HL-60 (cell line): ENCODE measurements around the gene PDE5A.

Source experiments
- CTCF ChIP-seq: IDR thresholded peaks from one replicate; pipeline ENCODE4 v1.5.1; 2011; ENCODE audit warnings: low read length, control low read depth, inconsistent platforms; ENCODE audit not compliant: insufficient read depth
- GABPA ChIP-seq: IDR thresholded peaks from 2 replicates; pipeline ENCODE4 v1.6.1; 2012; ENCODE audit warnings: low read depth
- POLR2AphosphoS5 ChIP-seq: IDR thresholded peaks from 2 replicates; pipeline ENCODE4 v1.6.1; 2012; ENCODE audit warnings: low read depth
- REST ChIP-seq: IDR thresholded peaks from 2 replicates; pipeline ENCODE4 v1.6.1; 2012; ENCODE audit warnings: low read depth; ENCODE audit not compliant: insufficient replicate concordance

GRCh38 chr4:119656342-119656741 is 27.7 kb upstream of the PDE5A start:
- no peak for TF ChIP-seq CTCF
- TF ChIP-seq REST: no peak
- no peak for TF ChIP-seq GABPA
- no peak for TF ChIP-seq POLR2AphosphoS5
